ENCODE measurements around the gene FH.

FH gene

GRCh38 chr1:241488739-241489138 is 30.8 kb downstream of the FH start:
- Mint-ChIP-seq H3K36me3 (peaks cover 4% of the 10 kb centered on the region), H3K9me3 (ENCODE audit: low read depth) (no peaks in the 10 kb centered on the region), H3K27ac (no peak overlapping the region), H3K4me3 (no peak overlapping the region), H3K27me3 (no peaks in the 10 kb centered on the region), H3K4me1 (ENCODE audit: low read depth) (no peaks in the 10 kb centered on the region)

- peaks cover 4% of the 10 kb centered on the region for H3K36me3 Mint-ChIP-seq
- no peak overlapping the region for H3K27ac Mint-ChIP-seq
- H3K9me3 Mint-ChIP-seq (ENCODE audit: low read depth) = peaks cover 5% of the 10 kb centered on the region
- peaks cover under 1% of the 10 kb centered on the region for H3K27me3 Mint-ChIP-seq
- H3K4me1 Mint-ChIP-seq (ENCODE audit: low read depth) = peaks cover 3% of the 10 kb centered on the region
- H3K4me3 Mint-ChIP-seq = no peak overlapping the region
Observed at GRCh38 chr1:241485554-241485992, 34.0 kb downstream of the FH start.

GRCh38 chr1:241485145-241485544 is 34.4 kb downstream of the FH start:
- Mint-ChIP-seq H3K27ac (no peak overlapping the region), H3K27me3 (peaks cover 3% of the 10 kb centered on the region), H3K4me1 (ENCODE audit: low read depth) (peaks cover 3% of the 10 kb centered on the region), H3K36me3 (peaks cover 4% of the 10 kb centered on the region), H3K9me3 (ENCODE audit: low read depth) (peaks cover 7% of the 10 kb centered on the region), H3K4me3 (no peak overlapping the region)

GRCh38 chr1:241482761-241483250 is 36.7 kb downstream of the FH start:
- peaks cover 5% of the 10 kb centered on the region for H3K27me3 Mint-ChIP-seq
- H3K4me1 Mint-ChIP-seq (ENCODE audit: low read depth) = peaks cover 3% of the 10 kb centered on the region
- H3K36me3 Mint-ChIP-seq = peaks cover 2% of the 10 kb centered on the region
- peaks cover 7% of the 10 kb centered on the region for H3K9me3 Mint-ChIP-seq (ENCODE audit: low read depth)
- no peak overlapping the region for H3K27ac Mint-ChIP-seq
- no peak overlapping the region for H3K4me3 Mint-ChIP-seq

- Mint-ChIP-seq H3K4me1 (ENCODE audit: low read depth) (peaks cover 3% of the 10 kb centered on the region), H3K9me3 (ENCODE audit: low read depth) (peaks cover 7% of the 10 kb centered on the region), H3K4me3 (no peak overlapping the region), H3K27ac (no peak overlapping the region), H3K36me3 (no peaks in the 10 kb centered on the region), H3K27me3 (peaks cover 7% of the 10 kb centered on the region)
Observed at GRCh38 chr1:241479294-241479693, 40.3 kb downstream of the FH start.

GRCh38 chr1:241475671-241476070 is 43.9 kb downstream of the FH start:
- H3K27me3 Mint-ChIP-seq = peaks cover 7% of the 10 kb centered on the region
- no peak overlapping the region for H3K27ac Mint-ChIP-seq
- H3K4me1 Mint-ChIP-seq (ENCODE audit: low read depth) = no peaks in the 10 kb centered on the region
- H3K36me3 Mint-ChIP-seq = no peaks in the 10 kb centered on the region
- H3K4me3 Mint-ChIP-seq = no peak overlapping the region
- peaks cover 4% of the 10 kb centered on the region for H3K9me3 Mint-ChIP-seq (ENCODE audit: low read depth)

DNA sequence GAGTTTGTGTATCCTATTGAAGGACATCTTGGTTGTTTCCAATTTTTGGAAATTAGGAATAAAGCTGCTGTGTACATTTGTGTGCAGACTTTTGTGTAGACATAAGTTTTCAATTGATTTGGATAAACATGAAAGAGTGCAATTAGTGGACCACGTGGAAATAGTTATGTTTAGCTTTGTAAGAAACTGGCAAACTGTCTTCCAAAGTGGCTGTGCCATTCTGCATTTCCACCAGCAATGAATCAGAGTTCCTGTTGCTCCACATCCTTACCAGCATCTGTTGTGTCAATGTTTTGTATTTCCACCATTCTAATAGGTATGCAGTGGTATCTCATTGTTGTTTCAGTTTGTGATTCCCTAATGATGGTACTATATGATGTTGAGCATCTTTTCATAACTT is 46.5 kb downstream of the FH start:
- peaks cover 3% of the 10 kb centered on the region for H3K27me3 Mint-ChIP-seq

GRCh38 chr1:241470908-241471590 is 48.5 kb downstream of the FH start:
- Mint-ChIP-seq H3K36me3 (no peaks in the 10 kb centered on the region), H3K4me3 (no peak overlapping the region), H3K4me1 (ENCODE audit: low read depth) (no peaks in the 10 kb centered on the region), H3K27me3 (peaks cover 1% of the 10 kb centered on the region), H3K9me3 (ENCODE audit: low read depth) (no peaks in the 10 kb centered on the region), H3K27ac (no peak overlapping the region)

More for the DNA sequence above, 46.5 kb downstream of the FH start:
- Mint-ChIP-seq H3K27ac (no peak overlapping the region), H3K4me1 (ENCODE audit: low read depth) (no peaks in the 10 kb centered on the region), H3K4me3 (no peak overlapping the region), H3K36me3 (no peaks in the 10 kb centered on the region), H3K9me3 (ENCODE audit: low read depth) (no peaks in the 10 kb centered on the region)

- no peaks in the 10 kb centered on the region for H3K9me3 Mint-ChIP-seq (ENCODE audit: low read depth)
- H3K4me1 Mint-ChIP-seq (ENCODE audit: low read depth) = no peaks in the 10 kb centered on the region
- H3K27ac Mint-ChIP-seq = no peak overlapping the region
- peaks cover 1% of the 10 kb centered on the region for H3K27me3 Mint-ChIP-seq
- no peaks in the 10 kb centered on the region for H3K36me3 Mint-ChIP-seq
- H3K4me3 Mint-ChIP-seq = no peak overlapping the region
Observed at GRCh38 chr1:241470361-241470760, 49.2 kb downstream of the FH start.

- H3K4me1 Mint-ChIP-seq (ENCODE audit: low read depth) = no peaks in the 10 kb centered on the region
- no peaks in the 10 kb centered on the region for H3K9me3 Mint-ChIP-seq (ENCODE audit: low read depth)
- H3K27ac Mint-ChIP-seq = no peak overlapping the region
- no peak overlapping the region for H3K4me3 Mint-ChIP-seq
- H3K27me3 Mint-ChIP-seq = peaks cover 1% of the 10 kb centered on the region
- no peaks in the 10 kb centered on the region for H3K36me3 Mint-ChIP-seq
Observed at GRCh38 chr1:241465673-241466072, 53.9 kb downstream of the FH start.

- Mint-ChIP-seq H3K9me3 (ENCODE audit: low read depth) (no peaks in the 10 kb centered on the region), H3K4me3 (no peak overlapping the region), H3K36me3 (no peaks in the 10 kb centered on the region), H3K4me1 (ENCODE audit: low read depth) (no peaks in the 10 kb centered on the region), H3K27me3 (peaks cover 1% of the 10 kb centered on the region), H3K27ac (no peak overlapping the region)
Observed at GRCh38 chr1:241464985-241465384, 54.6 kb downstream of the FH start.

GRCh38 chr1:241462391-241462790 is 57.2 kb downstream of the FH start:
- Mint-ChIP-seq H3K4me1 (ENCODE audit: low read depth) (no peaks in the 10 kb centered on the region), H3K27me3 (no peaks in the 10 kb centered on the region), H3K36me3 (no peaks in the 10 kb centered on the region), H3K9me3 (ENCODE audit: low read depth) (no peaks in the 10 kb centered on the region), H3K4me3 (no peak overlapping the region), H3K27ac (no peak overlapping the region)

DNA sequence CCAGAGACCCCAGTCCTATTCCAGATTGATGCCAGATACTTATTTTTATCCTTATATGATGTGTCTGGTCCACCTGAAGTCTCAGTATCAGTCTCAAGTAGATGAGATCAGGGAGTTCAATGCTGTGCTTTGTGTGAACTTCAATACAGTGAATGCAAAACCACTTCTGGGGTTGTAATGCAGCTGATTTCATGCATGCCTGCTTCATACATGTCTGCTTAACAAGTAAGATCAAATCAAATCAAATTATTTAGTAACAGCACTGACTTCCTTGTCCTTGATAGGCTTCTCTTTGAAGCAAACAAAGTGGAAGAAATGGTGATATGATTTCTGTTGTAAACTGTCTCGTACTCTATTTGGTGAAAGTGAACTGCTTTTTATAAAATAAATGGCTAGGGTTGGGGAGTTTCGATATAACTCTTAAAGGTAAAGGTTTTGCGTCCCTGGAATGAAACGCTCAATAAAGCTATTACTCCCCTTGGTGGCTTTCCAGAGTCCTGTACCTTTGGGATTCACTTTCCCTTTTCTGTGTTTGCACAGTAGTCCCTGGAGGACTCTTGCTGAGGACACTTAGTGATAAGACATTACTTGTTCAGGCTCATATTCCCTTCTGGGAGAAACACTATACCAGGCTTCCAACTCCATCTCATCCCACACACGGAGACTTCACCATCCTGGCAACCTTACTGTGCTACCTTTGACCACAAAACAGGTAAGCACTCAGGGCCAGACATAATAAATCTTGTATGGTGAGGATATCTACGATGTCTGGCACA is 59.3 kb downstream of the FH start:
- Mint-ChIP-seq H3K27me3 (no peaks in the 10 kb centered on the region), H3K4me1 (ENCODE audit: low read depth) (no peaks in the 10 kb centered on the region), H3K36me3 (no peaks in the 10 kb centered on the region), H3K9me3 (ENCODE audit: low read depth) (no peaks in the 10 kb centered on the region), H3K27ac (no peak overlapping the region), H3K4me3 (no peak overlapping the region)

- Mint-ChIP-seq H3K4me1 (ENCODE audit: low read depth) (no peaks in the 10 kb centered on the region), H3K27ac (no peak overlapping the region), H3K27me3 (no peaks in the 10 kb centered on the region), H3K36me3 (no peaks in the 10 kb centered on the region), H3K4me3 (no peak overlapping the region), H3K9me3 (ENCODE audit: low read depth) (no peaks in the 10 kb centered on the region)
Observed at GRCh38 chr1:241459186-241459802, 60.3 kb downstream of the FH start.

- no peak overlapping the region for H3K4me3 Mint-ChIP-seq
- H3K27ac Mint-ChIP-seq = no peak overlapping the region
- no peaks in the 10 kb centered on the region for H3K4me1 Mint-ChIP-seq (ENCODE audit: low read depth)
- peaks cover 2% of the 10 kb centered on the region for H3K27me3 Mint-ChIP-seq
- no peaks in the 10 kb centered on the region for H3K9me3 Mint-ChIP-seq (ENCODE audit: low read depth)
- no peaks in the 10 kb centered on the region for H3K36me3 Mint-ChIP-seq
Observed at GRCh38 chr1:241457421-241457820, 62.1 kb downstream of the FH start.
